MM.1S (cell line): ENCODE data around the gene FUT3.

Experiments
- CTCF ChIP-seq: fragments of 300-600 bp; sonication (generic); IDR thresholded peaks from 2 replicates; pipeline ENCODE4 v1.5.1; 2016; ENCODE audit warnings: antibody characterized with exemption, low read length, mixed read lengths
- EZH2 ChIP-seq: fragments of 300-600 bp; sonication (generic); optimal IDR thresholded peaks from 2 replicates; pipeline ENCODE3; 2017; ENCODE audit warnings: low read depth, mild to moderate bottlenecking, antibody characterized with exemption, low read length, mixed read lengths
- EZH2phosphoT487 ChIP-seq: fragments of 300-600 bp; sonication (generic); IDR thresholded peaks from 2 replicates; pipeline ENCODE4 v1.6.1; 2018; ENCODE audit warnings: antibody characterized with exemption, low read length

- no peak for TF ChIP-seq CTCF
- no peak for TF ChIP-seq EZH2
- no peak for TF ChIP-seq EZH2phosphoT487
These were observed 49.7 kb upstream of the FUT3 start for GRCh38 chr19:5900976-5901375.
